ENCODE results near the gene AREG.

GRCh38 chr4:74447636-74448233 is 2.8 kb downstream of the AREG start:
- TF ChIP-seq, protein P1, sequence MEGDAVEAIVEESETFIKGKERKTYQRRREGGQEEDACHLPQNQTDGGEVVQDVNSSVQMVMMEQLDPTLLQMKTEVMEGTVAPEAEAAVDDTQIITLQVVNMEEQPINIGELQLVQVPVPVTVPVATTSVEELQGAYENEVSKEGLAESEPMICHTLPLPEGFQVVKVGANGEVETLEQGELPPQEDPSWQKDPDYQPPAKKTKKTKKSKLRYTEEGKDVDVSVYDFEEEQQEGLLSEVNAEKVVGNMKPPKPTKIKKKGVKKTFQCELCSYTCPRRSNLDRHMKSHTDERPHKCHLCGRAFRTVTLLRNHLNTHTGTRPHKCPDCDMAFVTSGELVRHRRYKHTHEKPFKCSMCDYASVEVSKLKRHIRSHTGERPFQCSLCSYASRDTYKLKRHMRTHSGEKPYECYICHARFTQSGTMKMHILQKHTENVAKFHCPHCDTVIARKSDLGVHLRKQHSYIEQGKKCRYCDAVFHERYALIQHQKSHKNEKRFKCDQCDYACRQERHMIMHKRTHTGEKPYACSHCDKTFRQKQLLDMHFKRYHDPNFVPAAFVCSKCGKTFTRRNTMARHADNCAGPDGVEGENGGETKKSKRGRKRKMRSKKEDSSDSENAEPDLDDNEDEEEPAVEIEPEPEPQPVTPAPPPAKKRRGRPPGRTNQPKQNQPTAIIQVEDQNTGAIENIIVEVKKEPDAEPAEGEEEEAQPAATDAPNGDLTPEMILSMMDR (conservative IDR thresholded peaks at IDR 0.05; ENCODE audit: low read depth in 2 of 2), result no peak
- TF ChIP-seq NANOG (IDR thresholded peaks at IDR 0.05; ENCODE audit: borderline replicate concordance), result no peak
- TF ChIP-seq POLR2AphosphoS5 (IDR thresholded peaks at IDR 0.05; ENCODE audit: low read depth), result no peak
